Hepatocyte (in vitro differentiated cells): Measurements from ENCODE around the gene IL31. TPM values are rescaled to one million over a fixed set of nuclear protein-coding genes. Genes with fewer than 3 reads are reported as not detected.

Source experiments
- DNase-seq: peaks from one replicate; pipeline ENCODE4 v3.0.0-alpha.2; 2016; ENCODE audit warnings: low spot score
- H2AFZ ChIP-seq: fragments of 200-600 bp; sonication (generic); 2 replicates; pipeline ENCODE4 v1.6.0; 2016; ENCODE audit warnings: antibody characterized with exemption, mild to moderate bottlenecking
- H3K27ac ChIP-seq: fragments of 200-600 bp; sonication (generic); 2 replicates; pipeline ENCODE4 v1.5.1; 2016; ENCODE audit warnings: mild to moderate bottlenecking
- H3K27me3 ChIP-seq: fragments of 200-600 bp; sonication (generic); 2 replicates; pipeline ENCODE4 v1.6.1; 2016
- H3K36me3 ChIP-seq: fragments of 200-600 bp; sonication (generic); replicated peaks from 2 replicates; pipeline ENCODE4 v1.5.1; 2016; ENCODE audit warnings: low read depth; ENCODE audit not compliant: insufficient read depth
- H3K4me1 ChIP-seq: fragments of 200-600 bp; sonication (generic); 2 replicates; pipeline ENCODE4 v1.5.1; 2016; ENCODE audit warnings: mild to moderate bottlenecking, moderate library complexity; ENCODE audit not compliant: insufficient read depth
- H3K4me2 ChIP-seq: fragments of 200-600 bp; sonication (generic); 2 replicates; pipeline ENCODE4 v1.6.0; 2016
- H3K4me3 ChIP-seq: fragments of 200-600 bp; sonication (generic); 2 replicates; pipeline ENCODE4 v1.5.1; 2016; ENCODE audit warnings: mild to moderate bottlenecking
- H3K79me2 ChIP-seq: fragments of 200-600 bp; sonication (generic); 2 replicates; pipeline ENCODE4 v1.6.0; 2017; ENCODE audit warnings: mild to moderate bottlenecking
- H3K9me2 ChIP-seq: fragments of 200-600 bp; sonication (generic); replicated peaks from 2 replicates; pipeline ENCODE4 v1.6.0; 2017; ENCODE audit warnings: mild to moderate bottlenecking; ENCODE audit not compliant: insufficient read depth
- H3K9me3 ChIP-seq: fragments of 200-600 bp; sonication (generic); 2 replicates; pipeline ENCODE4 v1.5.1; 2016; ENCODE audit warnings: low read depth, mild to moderate bottlenecking
- H4K20me1 ChIP-seq: fragments of 200-600 bp; sonication (generic); 2 replicates; pipeline ENCODE4 v1.6.0; 2016; ENCODE audit warnings: mild to moderate bottlenecking; ENCODE audit not compliant: insufficient read depth, poor library complexity, severe bottlenecking
- CTCF ChIP-seq: fragments of 200-600 bp; sonication (generic); IDR thresholded peaks from 2 replicates; pipeline ENCODE4 v1.5.1; 2016; ENCODE audit warnings: antibody characterized with exemption, mild to moderate bottlenecking; ENCODE audit not compliant: poor library complexity
- EZH2 ChIP-seq: fragments of 200-600 bp; sonication (generic); IDR thresholded peaks from 2 replicates; pipeline ENCODE4 v1.6.1; 2016; ENCODE audit warnings: antibody characterized with exemption, mild to moderate bottlenecking, borderline replicate concordance
- EZH2phosphoT487 ChIP-seq: fragments of 200-600 bp; sonication (generic); IDR thresholded peaks from one replicate; pipeline ENCODE4 v1.6.1; 2018; ENCODE audit warnings: antibody characterized with exemption, mild to moderate bottlenecking, low read depth, moderate library complexity; ENCODE audit not compliant: unreplicated experiment, severe bottlenecking
- WGBS: methylation state at CpG from one replicate; pipeline ENCODE4 v1.1.6; 2016; ENCODE audit warnings: low lambda C conversion rate; ENCODE audit errors: missing lambda C conversion rate; 5-methylcytosine and 5-hydroxymethylcytosine counted together
- polyA plus RNA-seq: library from polyadenylated mRNA; unstranded; fragments of >200 nt; fragmentation: Nextera tagmentation; extraction: Ambion mirVana; gene quantifications from 2 replicates; pipeline ENCODE4 v1.2.1, GENCODE V29; 2016
- total RNA-seq: library from RNA; depleted of rRNA; stranded (reverse); fragments of >200 nt; gene quantifications from 2 replicates; pipeline ENCODE4 v1.2.3, GENCODE V29; 2014

IL31 gene
- total and polyA plus RNA-seq, 2 experiments from 2014 or later = not detected

- H2AFZ ChIP-seq = no peak overlapping the region
- H3K27me3 ChIP-seq = no peaks in the 10 kb centered on the region
- no peaks in the 10 kb centered on the region for H3K36me3 ChIP-seq
- no peaks in the 10 kb centered on the region for H3K9me2 ChIP-seq
- no peaks in the 10 kb centered on the region for H3K4me1 ChIP-seq
- H3K79me2 ChIP-seq = no peaks in the 10 kb centered on the region
- H3K4me3 ChIP-seq = no peak overlapping the region
- H3K9me3 ChIP-seq = no peaks in the 10 kb centered on the region
- no peak for TF ChIP-seq EZH2phosphoT487
- no peak for TF ChIP-seq EZH2
- no peak for TF ChIP-seq CTCF
- no peak for DNase-seq
- H3K27ac ChIP-seq = no peak overlapping the region
- H4K20me1 ChIP-seq = no peaks in the 10 kb centered on the region
- 94% methylated on average over 11 of the region's 11 CpGs for WGBS
- H3K4me2 ChIP-seq = no peak overlapping the region
Measured at GRCh38 chr12:122138616-122139015, 35.4 kb downstream of the IL31 start.

GRCh38 chr12:122138181-122138580 lies 35.8 kb downstream of the IL31 start:
- H2AFZ ChIP-seq = no peak overlapping the region
- no peak overlapping the region for H3K27ac ChIP-seq
- H3K4me3 ChIP-seq = no peak overlapping the region
- no peaks in the 10 kb centered on the region for H3K9me3 ChIP-seq
- no peaks in the 10 kb centered on the region for H3K27me3 ChIP-seq
- no peaks in the 10 kb centered on the region for H3K9me2 ChIP-seq
- H3K4me1 ChIP-seq = no peaks in the 10 kb centered on the region
- no peak for TF ChIP-seq EZH2phosphoT487
- no peak for TF ChIP-seq CTCF
- TF ChIP-seq EZH2 = no peak
- H3K36me3 ChIP-seq = no peaks in the 10 kb centered on the region
- H3K79me2 ChIP-seq = no peaks in the 10 kb centered on the region
- DNase-seq = peak; percentile 3
- H4K20me1 ChIP-seq = no peaks in the 10 kb centered on the region
- 99% methylated on average over 11 of the region's 11 CpGs for WGBS
- no peak overlapping the region for H3K4me2 ChIP-seq

- no peak overlapping the region for H2AFZ ChIP-seq
Measured at GRCh38 chr12:122137681-122138080, 36.3 kb downstream of the IL31 start.

More at GRCh38 chr12:122137681-122138080, 36.3 kb downstream of the IL31 start:
- Histone ChIP-seq H3K9me3 (no peaks in the 10 kb centered on the region), H3K79me2 (no peaks in the 10 kb centered on the region), H3K4me2 (no peak overlapping the region), H4K20me1 (no peaks in the 10 kb centered on the region), H3K4me3 (no peak overlapping the region), H3K27ac (no peak overlapping the region), H3K27me3 (no peaks in the 10 kb centered on the region), H3K4me1 (no peaks in the 10 kb centered on the region), H3K9me2 (no peaks in the 10 kb centered on the region), H3K36me3 (no peaks in the 10 kb centered on the region)
- TF ChIP-seq CTCF = no peak
- TF ChIP-seq EZH2phosphoT487 = no peak
- TF ChIP-seq EZH2 = no peak
- 76% methylated on average over 11 of the region's 11 CpGs for WGBS
- DNase-seq = peak; percentile 43
